SH-SY5Y (cell line): Measurements from ENCODE around the gene PPDPF.

Source experiments
- GATA2 ChIP-seq: IDR thresholded peaks from 2 replicates; pipeline ENCODE4 v1.6.1; 2011; ENCODE audit warnings: mild to moderate bottlenecking, low read depth, low read length
- GATA3 ChIP-seq: IDR thresholded peaks from 2 replicates; pipeline ENCODE4 v1.6.1; 2011; ENCODE audit warnings: low read depth, mild to moderate bottlenecking, low read length, moderate library complexity

DNA sequence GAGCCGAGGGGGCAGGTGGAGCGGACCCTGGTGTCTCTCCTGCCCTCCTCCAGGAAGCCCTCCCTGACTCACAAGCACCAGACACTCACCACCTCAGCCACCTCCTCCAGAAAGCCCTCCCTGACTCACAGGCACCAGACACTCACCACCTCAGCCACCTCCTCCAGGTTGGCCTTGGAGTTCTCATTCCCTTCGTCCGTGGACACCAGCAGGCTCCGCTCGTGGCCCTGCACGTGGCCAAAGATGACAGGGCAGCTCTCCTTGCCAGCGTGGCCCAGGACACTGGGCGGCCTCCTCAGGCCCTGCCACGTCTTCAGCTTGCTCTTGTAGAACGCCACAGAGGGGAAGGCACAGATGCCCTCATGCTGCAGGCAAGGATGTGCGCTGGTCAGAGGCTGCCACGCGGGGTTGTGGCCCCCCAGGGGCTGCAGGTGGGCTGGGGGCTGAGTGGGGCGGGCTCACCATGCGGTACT, 39.8 kb downstream of the PPDPF start:
- TF ChIP-seq GATA2 (no peak), GATA3 (no peak)
